Gastrocnemius medialis (tissue), 4 donors: ENCODE data around the gene RMDN3. TPM values are rescaled to one million over a fixed set of nuclear protein-coding genes. Genes with fewer than 3 reads are reported as not detected.

ENCODE experiments used
- ATAC-seq, 2 donors: fragments of 150-250 bp; one replicate each; pipeline ENCODE4 v1.9.1; 2016
- DNase-seq, 2 donors: peaks; one replicate each; pipeline ENCODE4 v3.0.0-alpha.2; 2019
- H3K27ac ChIP-seq, 4 donors: fragments of 200-600 bp; sonication (generic); 1 replicate in 1 of 4; 2 replicates in 3 of 4; pipeline ENCODE4 v1.5.1; 2016 to 2018; ENCODE audit warnings: mild to moderate bottlenecking in 2 of 4, moderate library complexity in 1 of 4
- H3K27me3 ChIP-seq, 3 donors: fragments of 200-600 bp; sonication (generic) in 2 of 3; 1 replicate in 1 of 3; 2 replicates in 2 of 3; pipeline versions ENCODE4 v1.5.1 to v1.6.0; 2016 to 2019; ENCODE audit warnings: mild to moderate bottlenecking in 1 of 3, moderate library complexity in 1 of 3
- H3K36me3 ChIP-seq, 2 donors: fragments of 200-600 bp; sonication (generic) in 1 of 2; one replicate each; pipeline ENCODE4 v1.5.1; 2017 to 2018
- H3K4me1 ChIP-seq, 2 donors: fragments of 200-600 bp; sonication (generic) in 1 of 2; one replicate each; pipeline ENCODE4 v1.5.1; 2016 to 2017; ENCODE audit warnings: mild to moderate bottlenecking in 2 of 2
- H3K4me3 ChIP-seq, 4 donors: fragments of 200-600 bp; sonication (generic) in 3 of 4; 1 replicate in 1 of 4; 2 replicates in 3 of 4; pipeline ENCODE4 v1.5.1; 2016 to 2019; ENCODE audit warnings: mild to moderate bottlenecking in 2 of 4
- H3K9me3 ChIP-seq, 3 donors: fragments of 200-600 bp; sonication (generic) in 2 of 3; 1 replicate in 1 of 3; 2 replicates in 2 of 3; pipeline ENCODE4 v1.5.1; 2016 to 2019
- POLR2A ChIP-seq, 2 donors: fragments of 450-650 bp; IDR thresholded peaks; one replicate each; pipeline ENCODE4 v1.6.1; 2017; ENCODE audit warnings: antibody characterized with exemption in 2 of 2, mild to moderate bottlenecking in 2 of 2, moderate library complexity in 2 of 2
- in situ Hi-C, 4 donors: fragments of 200-750 bp; cut with MboI; loops; one replicate each; pipeline versions ENCODE4 v1.15.0 to v1.8.0; 2017; ENCODE audit warnings: low sequenced_read_pairs in 4 of 4
- intact Hi-C: fragments of 100-400 bp; cut with DNase I; formaldehyde crosslinking; loops from one replicate; pipeline ENCODE4 v1.15.1; 2023; ENCODE audit warnings: low total_unique reads
- total RNA-seq, 4 donors: library from RNA; depleted of rRNA; stranded (reverse); fragments of >200 nt; gene quantifications; one replicate each; pipeline versions ENCODE4 v1.1.0 to v1.2.3, GENCODE V29; 2016
- TF ChIP-seq, protein P1 (sequence below), 5 experiments: fragments of 450-650 bp in 3 of 5; fragments of 200-600 bp in 2 of 5; sonication (generic) in 2 of 5; IDR thresholded peaks in 4 of 5; conservative IDR thresholded peaks in 1 of 5; 1 replicate in 4 of 5; 2 replicates in 1 of 5; pipeline ENCODE4 v1.5.1; 2016 to 2019; ENCODE audit warnings: antibody characterized with exemption in 5 of 5, mild to moderate bottlenecking in 3 of 5, moderate library complexity in 3 of 5

The RMDN3 gene
- total RNA-seq, 4 donors from 2014 or later, result 12.7 to 55.3 (median 19.6) TPM

DNA sequence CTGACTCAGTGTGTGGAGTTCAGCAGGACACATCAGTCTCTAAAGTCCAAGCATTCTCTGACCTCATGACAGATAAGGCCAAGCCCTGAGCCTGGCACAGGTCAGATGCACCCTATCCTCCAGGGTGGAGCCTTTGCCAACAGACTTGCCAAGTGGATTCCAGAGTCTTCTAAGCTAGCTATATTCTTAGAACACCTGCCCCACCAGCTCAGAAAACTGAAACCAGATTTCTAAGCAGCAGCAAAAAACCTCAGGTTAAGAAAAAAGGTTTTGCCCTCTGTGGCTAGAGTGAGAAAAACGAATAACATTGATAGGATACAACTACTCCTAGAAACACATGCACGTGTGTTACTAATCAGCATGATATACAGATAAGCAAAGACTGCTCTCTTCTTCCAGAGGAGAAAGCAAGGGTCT lies 11.6 kb downstream of the RMDN3 start:
- H3K4me1 ChIP-seq, result peaks cover 17 to 20% of the 10 kb centered on the region in 2 donors
- no peak for TF ChIP-seq POLR2A (IDR thresholded peaks at IDR 0.05)
- TF ChIP-seq, protein P1, sequence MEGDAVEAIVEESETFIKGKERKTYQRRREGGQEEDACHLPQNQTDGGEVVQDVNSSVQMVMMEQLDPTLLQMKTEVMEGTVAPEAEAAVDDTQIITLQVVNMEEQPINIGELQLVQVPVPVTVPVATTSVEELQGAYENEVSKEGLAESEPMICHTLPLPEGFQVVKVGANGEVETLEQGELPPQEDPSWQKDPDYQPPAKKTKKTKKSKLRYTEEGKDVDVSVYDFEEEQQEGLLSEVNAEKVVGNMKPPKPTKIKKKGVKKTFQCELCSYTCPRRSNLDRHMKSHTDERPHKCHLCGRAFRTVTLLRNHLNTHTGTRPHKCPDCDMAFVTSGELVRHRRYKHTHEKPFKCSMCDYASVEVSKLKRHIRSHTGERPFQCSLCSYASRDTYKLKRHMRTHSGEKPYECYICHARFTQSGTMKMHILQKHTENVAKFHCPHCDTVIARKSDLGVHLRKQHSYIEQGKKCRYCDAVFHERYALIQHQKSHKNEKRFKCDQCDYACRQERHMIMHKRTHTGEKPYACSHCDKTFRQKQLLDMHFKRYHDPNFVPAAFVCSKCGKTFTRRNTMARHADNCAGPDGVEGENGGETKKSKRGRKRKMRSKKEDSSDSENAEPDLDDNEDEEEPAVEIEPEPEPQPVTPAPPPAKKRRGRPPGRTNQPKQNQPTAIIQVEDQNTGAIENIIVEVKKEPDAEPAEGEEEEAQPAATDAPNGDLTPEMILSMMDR (IDR thresholded peaks at IDR 0.05 in 4 of 5, conservative IDR thresholded peaks at IDR 0.05 in 1 of 5), result no peak
- in situ Hi-C loops, result no loop called here
- no peak overlapping the region for H3K4me3 ChIP-seq
- no peaks in the 10 kb centered on the region for H3K9me3 ChIP-seq
- no peak for DNase-seq
- intact Hi-C loops, result no loop called here
- peaks cover 0 to 48% of the 10 kb centered on the region in 2 donors for H3K36me3 ChIP-seq
- H3K27ac ChIP-seq, result peak overlapping the region in 3 of 4 donors; percentile 35 to 61 (median 37)
- no peaks in the 10 kb centered on the region for H3K27me3 ChIP-seq
- ATAC-seq, result no peak

DNA sequence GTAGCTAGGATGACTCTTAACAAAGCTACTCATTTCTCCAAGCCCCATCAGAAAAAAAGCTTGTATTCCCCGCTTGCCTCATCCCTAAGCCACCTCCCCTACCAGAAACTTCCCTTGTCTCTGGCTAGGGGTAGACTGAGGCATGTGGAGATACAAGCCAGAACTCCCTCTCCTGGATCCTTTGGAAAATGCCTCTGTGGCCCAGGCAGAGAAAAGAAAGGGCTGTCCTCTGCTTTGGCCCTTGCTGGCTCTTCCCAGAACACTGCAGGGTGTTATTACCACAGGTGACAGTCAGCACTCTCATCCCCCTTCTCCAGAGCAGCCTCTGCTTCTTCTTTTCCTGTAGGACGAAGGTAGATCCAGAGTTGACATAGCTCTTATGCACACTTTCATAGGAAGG lies 15.2 kb downstream of the RMDN3 start:
- Histone ChIP-seq H3K27me3 (no peaks in the 10 kb centered on the region), H3K36me3 (peaks cover 3 to 81% of the 10 kb centered on the region in 2 donors), H3K4me1 (peaks cover 15 to 20% of the 10 kb centered on the region in 2 donors), H3K27ac (peak overlapping the region in 3 of 4 donors; percentile 29 to 32 (median 32)), H3K4me3 (no peak overlapping the region), H3K9me3 (no peaks in the 10 kb centered on the region)
- DNase-seq (no peak), ATAC-seq (no peak)
- in situ Hi-C loops, result no loop called here
- intact Hi-C loops, result no loop called here
- no peak for TF ChIP-seq POLR2A (IDR thresholded peaks at IDR 0.05)
- TF ChIP-seq, protein P1 (IDR thresholded peaks at IDR 0.05 in 4 of 5, conservative IDR thresholded peaks at IDR 0.05 in 1 of 5), result no peak

DNA sequence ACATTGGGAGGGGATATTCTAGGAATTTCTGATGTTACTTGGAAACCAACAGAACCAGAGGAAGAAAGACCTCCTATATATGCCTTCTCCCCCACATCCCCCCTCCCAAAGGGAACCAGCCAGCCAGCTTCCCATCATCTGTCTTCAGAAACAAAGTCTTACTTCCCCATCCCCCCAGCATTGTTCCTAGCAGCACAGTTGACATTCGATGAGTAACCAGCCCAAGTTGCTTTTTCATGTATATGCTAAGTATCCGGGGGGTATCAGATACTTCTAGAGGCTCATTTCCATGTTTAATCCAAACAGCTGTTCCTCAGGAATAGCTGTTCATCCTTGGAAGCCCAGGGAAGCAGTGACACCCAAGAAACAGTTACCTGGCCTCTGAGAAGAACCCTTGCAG lies 16.0 kb downstream of the RMDN3 start:
- peaks cover 3 to 81% of the 10 kb centered on the region in 2 donors for H3K36me3 ChIP-seq
- ATAC-seq (no peak), DNase-seq (no peak)
- intact Hi-C loops (no loop called here), in situ Hi-C loops (no loop called here)
- TF ChIP-seq, protein P1 (IDR thresholded peaks at IDR 0.05 in 4 of 5, conservative IDR thresholded peaks at IDR 0.05 in 1 of 5), result no peak
- no peak for TF ChIP-seq POLR2A (IDR thresholded peaks at IDR 0.05)
- no peak overlapping the region for H3K27ac ChIP-seq
- H3K4me3 ChIP-seq, result no peak overlapping the region
- peaks cover 15 to 20% of the 10 kb centered on the region in 2 donors for H3K4me1 ChIP-seq
- no peaks in the 10 kb centered on the region for H3K27me3 ChIP-seq
- no peaks in the 10 kb centered on the region for H3K9me3 ChIP-seq

DNA sequence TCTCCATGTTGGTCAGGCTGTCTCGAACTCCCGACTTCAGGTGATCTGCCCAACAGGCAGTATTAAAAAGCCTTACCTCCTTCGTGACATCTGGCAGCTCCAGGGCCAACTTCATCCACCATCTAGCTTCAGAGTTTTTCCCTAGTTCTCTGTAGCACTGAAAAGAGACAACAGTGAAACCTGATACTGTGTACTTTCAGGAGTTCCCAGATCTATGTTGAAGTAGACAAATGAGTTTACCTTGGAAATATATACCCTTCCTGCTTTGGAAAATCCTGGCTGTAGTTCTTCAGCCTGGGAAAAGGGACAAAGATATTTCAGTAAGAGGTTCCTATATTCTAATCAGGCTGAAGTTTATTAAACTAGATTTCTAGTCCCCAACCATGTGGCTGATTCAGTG lies 18.0 kb downstream of the RMDN3 start:
- in situ Hi-C loops (no loop called here), intact Hi-C loops (no loop called here)
- Histone ChIP-seq H3K4me3 (no peak overlapping the region), H3K9me3 (no peaks in the 10 kb centered on the region), H3K27ac (no peak overlapping the region), H3K27me3 (no peaks in the 10 kb centered on the region), H3K4me1 (peaks cover 8 to 11% of the 10 kb centered on the region in 2 donors), H3K36me3 (peaks cover 3 to 77% of the 10 kb centered on the region in 2 donors)
- ATAC-seq (no peak), DNase-seq (no peak)
- no peak for TF ChIP-seq POLR2A (IDR thresholded peaks at IDR 0.05)
- TF ChIP-seq, protein P1 (IDR thresholded peaks at IDR 0.05 in 4 of 5, conservative IDR thresholded peaks at IDR 0.05 in 1 of 5), result no peak

DNA sequence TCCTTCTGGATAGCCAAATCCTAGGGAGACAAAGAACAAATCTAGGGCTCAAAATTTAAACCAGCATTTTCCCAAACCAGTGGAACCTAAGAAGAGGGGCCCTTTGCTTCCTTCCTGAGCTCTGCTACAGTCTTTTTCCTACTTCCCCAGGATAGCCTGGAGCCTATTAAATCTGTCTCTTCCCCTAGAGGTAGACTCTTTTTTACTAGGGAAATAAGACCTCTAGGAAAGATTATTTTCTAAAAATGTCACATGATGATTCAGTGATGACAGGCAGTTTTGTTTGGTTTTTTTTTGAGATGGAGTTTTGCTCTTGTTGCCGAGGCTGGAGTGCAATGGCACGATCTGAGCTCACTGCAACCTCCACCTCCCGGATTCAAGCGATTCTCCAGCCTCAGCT lies 18.5 kb downstream of the RMDN3 start:
- no peak for TF ChIP-seq POLR2A (IDR thresholded peaks at IDR 0.05)
- TF ChIP-seq, protein P1 (IDR thresholded peaks at IDR 0.05 in 4 of 5, conservative IDR thresholded peaks at IDR 0.05 in 1 of 5), result no peak
- Histone ChIP-seq H3K36me3 (peaks cover 3 to 73% of the 10 kb centered on the region in 2 donors), H3K4me1 (peaks cover 8 to 11% of the 10 kb centered on the region in 2 donors), H3K4me3 (no peak overlapping the region), H3K27me3 (no peaks in the 10 kb centered on the region), H3K27ac (no peak overlapping the region), H3K9me3 (no peaks in the 10 kb centered on the region)
- ATAC-seq (no peak), DNase-seq (no peak)
- intact Hi-C loops, result no loop called here
- in situ Hi-C loops, result no loop called here
